Chondrocyte (in vitro differentiated cells): ENCODE data around the gene SLC2A13. TPM values are rescaled to one million over a fixed set of nuclear protein-coding genes. Genes with fewer than 3 reads are reported as not detected.
A peak's percentile ranks its signal among the peaks of the same experiment; 100 is the strongest.

Source experiments
- DNase-seq: peaks from one replicate; pipeline ENCODE4 v3.0.0; 2021; ENCODE audit warnings: mixed read lengths, low spot score
- H3K27ac Mint-ChIP-seq: one replicate; pipeline ENCODE4 v1.8.0; 2021; ENCODE audit warnings: mild to moderate bottlenecking, moderate library complexity, mixed read lengths; ENCODE audit not compliant: unreplicated experiment
- H3K27me3 Mint-ChIP-seq: 2 replicates; pipeline ENCODE4 v1.8.0; 2021; ENCODE audit warnings: low read depth, mixed read lengths
- H3K36me3 Mint-ChIP-seq: 2 replicates; pipeline ENCODE4 v1.8.0; 2021; ENCODE audit warnings: low read depth, mixed read lengths
- H3K4me1 Mint-ChIP-seq: 2 replicates; pipeline ENCODE4 v1.8.0; 2021; ENCODE audit warnings: low read depth, mild to moderate bottlenecking, mixed read lengths
- H3K4me3 Mint-ChIP-seq: one replicate; pipeline ENCODE4 v1.8.0; 2021; ENCODE audit warnings: mild to moderate bottlenecking, moderate library complexity, mixed read lengths; ENCODE audit not compliant: unreplicated experiment
- H3K9me3 Mint-ChIP-seq: 2 replicates; pipeline ENCODE4 v1.8.0; 2021; ENCODE audit warnings: low read depth, mixed read lengths
- total RNA-seq: library from RNA; stranded (reverse); gene quantifications from 3 replicates; pipeline ENCODE4 v1.2.1, GENCODE V29; 2021
- TF ChIP-seq, protein P1 (sequence below): fragments of 200-600 bp; sonication (generic); IDR thresholded peaks from 2 replicates; pipeline ENCODE4 v1.5.0; 2021; ENCODE audit warnings: antibody characterized with exemption, mild to moderate bottlenecking, moderate library complexity

SLC2A13 gene
- total RNA-seq, 1 donor from 2014 or later: 14.4 TPM

GRCh38 chr12:40110586-40110985 is 4.7 kb upstream of the SLC2A13 start:
- H3K4me1 Mint-ChIP-seq: peaks cover 15% of the 10 kb centered on the region
- TF ChIP-seq, protein P1, sequence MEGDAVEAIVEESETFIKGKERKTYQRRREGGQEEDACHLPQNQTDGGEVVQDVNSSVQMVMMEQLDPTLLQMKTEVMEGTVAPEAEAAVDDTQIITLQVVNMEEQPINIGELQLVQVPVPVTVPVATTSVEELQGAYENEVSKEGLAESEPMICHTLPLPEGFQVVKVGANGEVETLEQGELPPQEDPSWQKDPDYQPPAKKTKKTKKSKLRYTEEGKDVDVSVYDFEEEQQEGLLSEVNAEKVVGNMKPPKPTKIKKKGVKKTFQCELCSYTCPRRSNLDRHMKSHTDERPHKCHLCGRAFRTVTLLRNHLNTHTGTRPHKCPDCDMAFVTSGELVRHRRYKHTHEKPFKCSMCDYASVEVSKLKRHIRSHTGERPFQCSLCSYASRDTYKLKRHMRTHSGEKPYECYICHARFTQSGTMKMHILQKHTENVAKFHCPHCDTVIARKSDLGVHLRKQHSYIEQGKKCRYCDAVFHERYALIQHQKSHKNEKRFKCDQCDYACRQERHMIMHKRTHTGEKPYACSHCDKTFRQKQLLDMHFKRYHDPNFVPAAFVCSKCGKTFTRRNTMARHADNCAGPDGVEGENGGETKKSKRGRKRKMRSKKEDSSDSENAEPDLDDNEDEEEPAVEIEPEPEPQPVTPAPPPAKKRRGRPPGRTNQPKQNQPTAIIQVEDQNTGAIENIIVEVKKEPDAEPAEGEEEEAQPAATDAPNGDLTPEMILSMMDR: no peak
- H3K27ac Mint-ChIP-seq: no peak overlapping the region
- DNase-seq: no peak
- H3K27me3 Mint-ChIP-seq: peaks cover 9% of the 10 kb centered on the region
- H3K9me3 Mint-ChIP-seq: no peaks in the 10 kb centered on the region
- H3K4me3 Mint-ChIP-seq: no peak overlapping the region
- H3K36me3 Mint-ChIP-seq: no peaks in the 10 kb centered on the region

- Mint-ChIP-seq H3K4me3 (no peak overlapping the region), H3K4me1 (peaks cover 33% of the 10 kb centered on the region), H3K27me3 (peaks cover 4% of the 10 kb centered on the region), H3K9me3 (no peaks in the 10 kb centered on the region), H3K36me3 (no peaks in the 10 kb centered on the region), H3K27ac (no peak overlapping the region)
- no peak for DNase-seq
- TF ChIP-seq, protein P1: peak; percentile 62
Measured at GRCh38 chr12:40107803-40108620, 2.1 kb upstream of the SLC2A13 start.

DNA sequence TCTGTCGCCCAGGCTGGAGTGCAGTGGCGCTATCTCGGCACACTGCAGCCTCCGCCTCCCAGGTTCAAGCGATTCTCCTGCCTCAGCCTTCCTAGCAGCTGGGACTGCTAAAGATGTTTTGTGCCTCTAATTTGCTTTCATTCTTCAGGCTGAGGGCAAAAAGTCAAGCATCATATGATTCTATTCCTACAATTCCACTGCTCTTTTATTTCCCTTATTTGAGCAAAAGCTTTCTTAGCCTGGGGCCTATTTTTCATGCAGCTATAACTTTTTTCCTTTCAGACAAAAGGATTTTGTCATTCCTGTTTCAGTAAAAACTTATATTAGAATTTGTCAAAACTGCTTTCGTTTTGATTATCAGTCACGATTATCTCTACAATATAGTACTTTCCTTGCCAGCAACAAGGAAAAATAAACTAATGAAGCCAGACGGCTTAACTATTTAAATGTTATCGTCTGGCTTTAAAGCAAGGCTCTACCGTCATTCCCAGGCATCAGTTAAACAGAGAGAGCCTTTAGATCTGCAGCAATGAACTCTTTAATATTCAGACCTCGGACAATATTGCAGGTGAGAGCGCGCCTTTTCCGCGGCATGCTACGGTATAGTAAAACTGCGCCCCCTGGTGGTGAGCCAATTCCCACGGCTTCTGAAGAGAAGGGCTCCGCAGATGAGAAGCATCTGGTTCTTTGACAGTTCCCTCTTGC is 1.4 kb upstream of the SLC2A13 start:
- Mint-ChIP-seq H3K9me3 (no peaks in the 10 kb centered on the region), H3K4me3 (peak overlapping the region; percentile 56), H3K27me3 (peaks cover 4% of the 10 kb centered on the region), H3K27ac (no peak overlapping the region), H3K36me3 (no peaks in the 10 kb centered on the region), H3K4me1 (peaks cover 34% of the 10 kb centered on the region)
- DNase-seq: no peak
- TF ChIP-seq, protein P1: peak; percentile 99

DNA sequence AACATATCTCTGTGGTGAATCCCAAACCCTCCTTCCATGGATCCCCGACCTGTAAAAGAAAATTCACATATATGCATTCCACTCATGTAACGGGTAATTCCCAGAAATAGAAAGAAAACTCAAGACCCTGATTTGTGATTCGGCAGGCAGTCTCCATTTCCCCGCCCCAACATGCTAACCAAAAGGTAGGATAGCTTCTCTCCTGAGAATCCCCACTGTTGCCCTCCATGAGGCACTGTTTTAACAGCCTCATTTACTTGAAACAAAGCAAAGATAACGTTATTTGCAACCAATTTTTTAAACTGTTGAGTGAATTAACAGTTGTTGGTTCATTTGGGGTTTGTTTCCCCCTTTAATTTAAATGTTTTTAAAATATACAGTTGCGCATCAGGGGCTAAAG is 774 bp upstream of the SLC2A13 start:
- H3K9me3 Mint-ChIP-seq: no peaks in the 10 kb centered on the region
- H3K4me1 Mint-ChIP-seq: peaks cover 34% of the 10 kb centered on the region
- DNase-seq: no peak
- no peaks in the 10 kb centered on the region for H3K36me3 Mint-ChIP-seq
- peaks cover 4% of the 10 kb centered on the region for H3K27me3 Mint-ChIP-seq
- H3K27ac Mint-ChIP-seq: no peak overlapping the region
- H3K4me3 Mint-ChIP-seq: peak overlapping the region; percentile 37
- TF ChIP-seq, protein P1: no peak

- TF ChIP-seq, protein P1: no peak
- peak overlapping the region; percentile 69 for H3K4me3 Mint-ChIP-seq
- H3K9me3 Mint-ChIP-seq: no peaks in the 10 kb centered on the region
- H3K27ac Mint-ChIP-seq: peak overlapping the region; percentile 80
- peaks cover 4% of the 10 kb centered on the region for H3K27me3 Mint-ChIP-seq
- H3K4me1 Mint-ChIP-seq: peaks cover 34% of the 10 kb centered on the region
- no peak for DNase-seq
- no peaks in the 10 kb centered on the region for H3K36me3 Mint-ChIP-seq
Measured at GRCh38 chr12:40106202-40106533, 287 bp upstream of the SLC2A13 start.
